GM18499 (cell line): ENCODE measurements around the gene GPC4.

Experiments used
- ATAC-seq: cut with Tn5 transposase; IDR thresholded peaks from one replicate; pipeline ENCODE4 v1.9.1; 2021; ENCODE audit warnings: moderate number of reproducible peaks; ENCODE audit not compliant: insufficient read depth, unreplicated experiment

Gene GPC4

DNA sequence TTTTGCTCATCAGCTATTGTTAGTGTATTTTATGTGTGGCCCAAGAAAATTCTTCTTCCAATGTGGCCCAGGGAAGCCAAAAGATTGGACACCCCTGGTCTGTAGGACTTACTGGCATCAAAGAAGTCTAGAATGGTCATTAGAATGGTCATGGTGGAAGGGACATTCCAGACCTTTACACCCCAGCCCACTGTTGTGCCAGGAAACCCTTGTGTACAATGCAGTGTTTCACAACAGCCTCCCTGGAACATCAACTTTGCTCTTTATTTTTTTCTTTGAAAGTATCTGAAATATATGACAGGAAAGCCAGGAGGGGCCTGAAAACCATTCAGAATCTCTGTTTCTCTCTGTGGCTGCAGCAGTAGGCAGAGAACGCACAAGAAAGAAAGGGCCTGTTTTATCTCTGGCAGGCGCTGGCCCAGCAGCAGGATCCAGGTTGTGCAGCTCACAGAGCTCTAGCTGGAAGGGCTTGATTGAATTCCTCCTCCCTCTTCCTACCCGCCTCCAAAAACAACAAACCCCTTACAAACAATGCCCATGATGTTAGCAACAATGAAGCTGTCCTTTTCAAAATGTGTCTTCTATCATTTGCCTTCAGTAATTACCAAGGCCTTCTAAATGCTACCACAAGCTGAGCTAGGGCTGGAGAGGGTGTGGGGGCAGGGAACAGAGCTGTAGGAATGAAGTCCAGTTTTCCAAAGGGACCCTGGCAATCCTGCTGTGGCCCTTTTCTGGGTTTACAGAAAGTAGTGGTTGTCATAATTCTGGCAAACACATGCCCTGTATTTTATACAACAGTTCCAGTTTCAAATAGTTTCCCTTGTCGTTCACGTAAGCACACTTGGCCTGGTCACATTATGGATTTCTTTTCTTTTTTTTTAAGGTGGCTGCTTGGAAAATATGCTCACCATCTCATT is 164.8 kb downstream of the GPC4 start:
- ATAC-seq: no peak
